Mucosa of stomach (tissue), 1 donor: ENCODE measurements around the gene KRTAP5-2.

Source experiments
- H3K27me3 ChIP-seq: one replicate; pipeline ENCODE4 v1.7.0; 2013; ENCODE audit warnings: mild to moderate bottlenecking, low read length; ENCODE audit not compliant: control insufficient read depth, insufficient read depth
- H3K36me3 ChIP-seq: one replicate; pipeline ENCODE4 v1.7.0; 2013; ENCODE audit warnings: low read length; ENCODE audit not compliant: control insufficient read depth, insufficient read depth
- H3K4me1 ChIP-seq: one replicate; pipeline ENCODE4 v1.7.0; 2013; ENCODE audit warnings: mild to moderate bottlenecking, low read length; ENCODE audit not compliant: control insufficient read depth, insufficient read depth
- H3K4me3 ChIP-seq: one replicate; pipeline ENCODE4 v1.7.0; 2013; ENCODE audit warnings: low read length
- H3K9ac ChIP-seq: one replicate; pipeline ENCODE4 v1.7.0; 2013; ENCODE audit warnings: mild to moderate bottlenecking, low read length, moderate library complexity
- H3K9me3 ChIP-seq: one replicate; pipeline ENCODE4 v1.7.0; 2013; ENCODE audit warnings: mild to moderate bottlenecking, low read length, moderate library complexity; ENCODE audit not compliant: control insufficient read depth
- donor health status: Pancreatic carcinoma.

KRTAP5-2 gene

GRCh38 chr11:1637628-1638027 lies 39.5 kb upstream of the KRTAP5-2 start:
- H3K4me1 ChIP-seq: peaks cover 11% of the 10 kb centered on the region
- H3K9me3 ChIP-seq: no peaks in the 10 kb centered on the region
- no peaks in the 10 kb centered on the region for H3K36me3 ChIP-seq
- peaks cover 23% of the 10 kb centered on the region for H3K27me3 ChIP-seq
- H3K4me3 ChIP-seq: no peak overlapping the region
- no peak overlapping the region for H3K9ac ChIP-seq

- Histone ChIP-seq H3K4me3 (no peak overlapping the region), H3K27me3 (peaks cover 34% of the 10 kb centered on the region), H3K4me1 (peaks cover 14% of the 10 kb centered on the region), H3K9ac (no peak overlapping the region), H3K36me3 (no peaks in the 10 kb centered on the region), H3K9me3 (no peaks in the 10 kb centered on the region)
Measured at GRCh38 chr11:1636291-1636950, 38.3 kb upstream of the KRTAP5-2 start.

- peaks cover 7% of the 10 kb centered on the region for H3K4me1 ChIP-seq
- H3K4me3 ChIP-seq: no peak overlapping the region
- H3K27me3 ChIP-seq: peaks cover 31% of the 10 kb centered on the region
- no peak overlapping the region for H3K9ac ChIP-seq
- H3K36me3 ChIP-seq: no peaks in the 10 kb centered on the region
- no peaks in the 10 kb centered on the region for H3K9me3 ChIP-seq
Measured at GRCh38 chr11:1633864-1634263, 35.8 kb upstream of the KRTAP5-2 start.

GRCh38 chr11:1632053-1632714 lies 34.1 kb upstream of the KRTAP5-2 start:
- Histone ChIP-seq H3K36me3 (no peaks in the 10 kb centered on the region), H3K4me1 (peaks cover 3% of the 10 kb centered on the region), H3K4me3 (no peak overlapping the region), H3K27me3 (peaks cover 44% of the 10 kb centered on the region), H3K9me3 (no peaks in the 10 kb centered on the region), H3K9ac (no peak overlapping the region)

GRCh38 chr11:1631066-1631568 lies 33.0 kb upstream of the KRTAP5-2 start:
- peaks cover 44% of the 10 kb centered on the region for H3K27me3 ChIP-seq

GRCh38 chr11:1630271-1630670 lies 32.2 kb upstream of the KRTAP5-2 start:
- no peaks in the 10 kb centered on the region for H3K9me3 ChIP-seq

More at GRCh38 chr11:1631066-1631568, 33.0 kb upstream of the KRTAP5-2 start:
- Histone ChIP-seq H3K4me3 (no peak overlapping the region), H3K36me3 (no peaks in the 10 kb centered on the region), H3K9ac (no peak overlapping the region), H3K9me3 (no peaks in the 10 kb centered on the region), H3K4me1 (peaks cover 3% of the 10 kb centered on the region)

GRCh38 chr11:1629326-1630185 lies 31.5 kb upstream of the KRTAP5-2 start, which contains the start of gene KRTAP5-5:
KRTAP5-5 (plus strand) TSS chr11:1629775; CDS start chr11:1629841, 66 bp downstream.
- Histone ChIP-seq H3K27me3 (peaks cover 44% of the 10 kb centered on the region), H3K36me3 (no peaks in the 10 kb centered on the region), H3K9me3 (no peaks in the 10 kb centered on the region), H3K4me1 (peaks cover 3% of the 10 kb centered on the region), H3K9ac (no peak within 1 kb of the TSS), H3K4me3 (no peak within 1 kb of the TSS)

More at GRCh38 chr11:1630271-1630670, 32.2 kb upstream of the KRTAP5-2 start:
- Histone ChIP-seq H3K27me3 (peaks cover 44% of the 10 kb centered on the region), H3K9ac (no peak overlapping the region), H3K4me1 (peaks cover 3% of the 10 kb centered on the region), H3K36me3 (no peaks in the 10 kb centered on the region), H3K4me3 (no peak overlapping the region)

- Histone ChIP-seq H3K27me3 (peaks cover 44% of the 10 kb centered on the region), H3K9me3 (no peaks in the 10 kb centered on the region), H3K9ac (no peak overlapping the region), H3K4me1 (peaks cover 3% of the 10 kb centered on the region), H3K4me3 (no peak overlapping the region), H3K36me3 (no peaks in the 10 kb centered on the region)
Measured at GRCh38 chr11:1628506-1629325, 30.6 kb upstream of the KRTAP5-2 start.

- H3K4me1 ChIP-seq: no peaks in the 10 kb centered on the region
- H3K4me3 ChIP-seq: no peak overlapping the region
- H3K9me3 ChIP-seq: no peaks in the 10 kb centered on the region
- H3K36me3 ChIP-seq: no peaks in the 10 kb centered on the region
- no peak overlapping the region for H3K9ac ChIP-seq
- peaks cover 24% of the 10 kb centered on the region for H3K27me3 ChIP-seq
Measured at GRCh38 chr11:1625541-1625940, 27.4 kb upstream of the KRTAP5-2 start.

- no peak overlapping the region for H3K4me3 ChIP-seq
- no peaks in the 10 kb centered on the region for H3K9me3 ChIP-seq
- peaks cover 20% of the 10 kb centered on the region for H3K27me3 ChIP-seq
- H3K36me3 ChIP-seq: no peaks in the 10 kb centered on the region
- no peak overlapping the region for H3K9ac ChIP-seq
- no peaks in the 10 kb centered on the region for H3K4me1 ChIP-seq
Measured at GRCh38 chr11:1624621-1625020, 26.5 kb upstream of the KRTAP5-2 start.

GRCh38 chr11:1623716-1624115 lies 25.6 kb upstream of the KRTAP5-2 start:
- no peaks in the 10 kb centered on the region for H3K4me1 ChIP-seq
- H3K27me3 ChIP-seq: peaks cover 13% of the 10 kb centered on the region
- no peak overlapping the region for H3K9ac ChIP-seq
- H3K36me3 ChIP-seq: no peaks in the 10 kb centered on the region
- no peaks in the 10 kb centered on the region for H3K9me3 ChIP-seq
- no peak overlapping the region for H3K4me3 ChIP-seq
